ENCODE results near the gene CD163.

- TF ChIP-seq MAX (IDR thresholded peaks at IDR 0.05) = no peak
- no peak for TF ChIP-seq REST (IDR thresholded peaks at IDR 0.05; ENCODE audit: low read depth)
- no peak for TF ChIP-seq RAD21 (IDR thresholded peaks at IDR 0.05; ENCODE audit: low read depth)
- TF ChIP-seq TAF1 (IDR thresholded peaks at IDR 0.05; ENCODE audit: low read depth) = no peak
- TF ChIP-seq CREB1 (IDR thresholded peaks at IDR 0.05; ENCODE audit: low read depth) = no peak
These were observed 71.4 kb downstream of the CD163 start for GRCh38 chr12:7431993-7432685.
